SK-N-SH (cell line): ENCODE results near the gene SSNA1. TPM values are rescaled to one million over a fixed set of nuclear protein-coding genes. Genes with fewer than 3 reads are reported as not detected.

Experiments used
- CTCF ChIA-PET: fragments of 300-600, 350-600 bp; formaldehyde crosslinking; extraction: SDS; loops from one replicate; lab custom pipeline; 2021; lab: Yijun Ruan, JAX
- POLR2A ChIA-PET: fragments of 350-600 bp; sonication (Branson Sonifier 250); formaldehyde crosslinking; extraction: SDS; loops from one replicate; lab custom pipeline; 2020; ENCODE audit warnings: antibody characterized with exemption, inconsistent platforms; lab: Yijun Ruan, JAX
- DNase-seq: peaks from one replicate; pipeline ENCODE4 v3.0.0; 2012
- H2AFZ ChIP-seq: fragments of 200-600 bp; sonication (generic); 2 replicates; pipeline ENCODE4 v1.8.1; 2016; ENCODE audit warnings: antibody characterized with exemption, mild to moderate bottlenecking, low read depth
- H3F3A ChIP-seq: fragments of 200-600 bp; sonication (generic); replicated peaks from 2 replicates; pipeline ENCODE3; 2016; ENCODE audit warnings: antibody characterized with exemption, mild to moderate bottlenecking; ENCODE audit not compliant: insufficient read depth
- H3K27ac ChIP-seq, 2 experiments: fragments of 200-500 bp in 1 of 2; fragments of 200-600 bp in 1 of 2; sonication (Bioruptor generic) in 1 of 2; sonication (generic), shearing (Covaris generic) in 1 of 2; 2 replicates each; pipeline versions ENCODE4 v1.5.1 to v1.6.1; 2014 to 2016; ENCODE audit warnings: low read depth in 2 of 2, inconsistent platforms in 1 of 2, low read length in 1 of 2, mild to moderate bottlenecking in 1 of 2, mixed read lengths in 1 of 2
- H3K27me3 ChIP-seq: fragments of 200-600 bp; sonication (generic), shearing (Covaris generic); 2 replicates; pipeline ENCODE4 v1.6.1; 2016; ENCODE audit warnings: mixed run types; ENCODE audit not compliant: insufficient read depth
- H3K36me3 ChIP-seq, 2 experiments: fragments of 200-500 bp in 1 of 2; fragments of 200-600 bp in 1 of 2; sonication (Bioruptor generic) in 1 of 2; sonication (generic) in 1 of 2; replicated peaks in 1 of 2; 2 replicates each; pipeline versions ENCODE3 to v1.5.1; 2014 to 2016; ENCODE audit warnings: low read length in 1 of 2, mild to moderate bottlenecking in 1 of 2; ENCODE audit not compliant: insufficient read depth in 2 of 2, control insufficient read depth in 1 of 2
- H3K4me1 ChIP-seq, 2 experiments: fragments of 200-500 bp in 1 of 2; fragments of 200-600 bp in 1 of 2; sonication (Bioruptor generic) in 1 of 2; sonication (generic), shearing (Covaris generic) in 1 of 2; 2 replicates each; pipeline versions ENCODE4 v1.5.1 to v1.6.1; 2014 to 2016; ENCODE audit warnings: low read depth in 1 of 2, low read length in 1 of 2, mixed run types in 1 of 2; ENCODE audit not compliant: insufficient read depth in 2 of 2, control insufficient read depth in 1 of 2
- H3K4me2 ChIP-seq: fragments of 200-600 bp; sonication (generic), shearing (Covaris generic); 2 replicates; pipeline ENCODE4 v1.6.1; 2017; ENCODE audit warnings: mixed run types
- H3K4me3 ChIP-seq, 2 experiments: fragments of 200-500 bp in 1 of 2; fragments of 200-600 bp in 1 of 2; sonication (Bioruptor generic) in 1 of 2; sonication (generic), shearing (Covaris generic) in 1 of 2; 2 replicates each; pipeline versions ENCODE4 v1.5.1 to v1.8.1; 2014 to 2016; ENCODE audit warnings: low read depth in 2 of 2, inconsistent platforms in 1 of 2, low read length in 1 of 2, mild to moderate bottlenecking in 1 of 2, mixed read lengths in 1 of 2, moderate library complexity in 1 of 2
- H3K79me2 ChIP-seq: fragments of 200-600 bp; sonication (generic); 2 replicates; pipeline ENCODE4 v1.8.1; 2017; ENCODE audit warnings: mild to moderate bottlenecking; ENCODE audit not compliant: insufficient read depth
- H3K9ac ChIP-seq: fragments of 200-600 bp; sonication (generic); 2 replicates; pipeline ENCODE4 v1.6.1; 2017; ENCODE audit warnings: mixed run types
- H3K9me2 ChIP-seq: fragments of 200-600 bp; sonication (generic); 2 replicates; pipeline ENCODE4 v1.6.1; 2017; ENCODE audit warnings: mixed run types
- H3K9me3 ChIP-seq: fragments of 200-600 bp; sonication (generic); 2 replicates; pipeline ENCODE4 v1.6.1; 2017; ENCODE audit warnings: mixed run types, mild to moderate bottlenecking, moderate library complexity
- H4K20me1 ChIP-seq: fragments of 200-600 bp; sonication (generic); 2 replicates; pipeline ENCODE4 v1.6.1; 2017; ENCODE audit warnings: mild to moderate bottlenecking, mixed run types; ENCODE audit not compliant: insufficient read depth
- CTCF ChIP-seq: fragments of 200-600 bp; sonication (generic); IDR thresholded peaks from 2 replicates; pipeline ENCODE4 v1.6.1; 2017; ENCODE audit warnings: antibody characterized with exemption, mild to moderate bottlenecking, moderate library complexity
- ELF1 ChIP-seq: IDR thresholded peaks from 2 replicates; pipeline ENCODE4 v1.4.0; 2012
- EP300 ChIP-seq, 2 experiments: IDR thresholded peaks; 2 replicates each; pipeline versions ENCODE4 v1.4.0 to v1.6.1; 2012; ENCODE audit warnings: borderline replicate concordance in 1 of 2, low read depth in 1 of 2, low read length in 1 of 2
- EZH2phosphoT487 ChIP-seq: fragments of 200-600 bp; sonication (generic); IDR thresholded peaks from 2 replicates; pipeline ENCODE4 v1.6.1; 2017; ENCODE audit warnings: low read depth, mixed run types, mild to moderate bottlenecking, antibody characterized with exemption, moderate library complexity, borderline replicate concordance
- IRF3 ChIP-seq: fragments of 150-350 bp; IDR thresholded peaks from 2 replicates; pipeline ENCODE4 v1.6.1; 2016; ENCODE audit warnings: mild to moderate bottlenecking, low read depth, low read length
- MAX ChIP-seq: IDR thresholded peaks from 2 replicates; pipeline ENCODE4 v1.4.0; 2012; ENCODE audit warnings: low read depth
- MEF2A ChIP-seq: IDR thresholded peaks from 2 replicates; pipeline ENCODE4 v1.4.0; 2012; ENCODE audit warnings: low read depth, borderline replicate concordance
- NRF1 ChIP-seq: IDR thresholded peaks from 2 replicates; pipeline ENCODE4 v1.6.1; 2012; ENCODE audit warnings: low read depth, mild to moderate bottlenecking, low read length
- POLR2AphosphoS5 ChIP-seq: IDR thresholded peaks from 2 replicates; pipeline ENCODE4 v1.6.1; 2012; ENCODE audit warnings: low read depth, low read length
- RAD21 ChIP-seq: IDR thresholded peaks from 2 replicates; pipeline ENCODE4 v1.6.1; 2012; ENCODE audit warnings: mild to moderate bottlenecking, low read length
- RXRA ChIP-seq: IDR thresholded peaks from 2 replicates; pipeline ENCODE4 v1.4.0; 2012; ENCODE audit warnings: low read depth, mild to moderate bottlenecking, borderline replicate concordance
- SIN3A ChIP-seq: IDR thresholded peaks from 2 replicates; pipeline ENCODE4 v1.6.1; 2012; ENCODE audit warnings: low read depth, mild to moderate bottlenecking, low read length, moderate library complexity, borderline replicate concordance
- TAF1 ChIP-seq: IDR thresholded peaks from 2 replicates; pipeline ENCODE4 v1.6.1; 2012; ENCODE audit warnings: low read depth, mild to moderate bottlenecking, low read length, moderate library complexity, borderline replicate concordance
- USF1 ChIP-seq: IDR thresholded peaks from 2 replicates; pipeline ENCODE4 v1.4.0; 2012; ENCODE audit warnings: low read depth, borderline replicate concordance
- USF2 ChIP-seq: fragments of 150-350 bp; IDR thresholded peaks from 2 replicates; pipeline ENCODE4 v1.6.1; 2017; ENCODE audit warnings: antibody characterized with exemption, low read length, low read depth, borderline replicate concordance
- WGBS: methylation state at CpG from one replicate; pipeline ENCODE4 v1.1.6; 2017; ENCODE audit warnings: low lambda C conversion rate; 5-methylcytosine and 5-hydroxymethylcytosine counted together
- polyA plus RNA-seq, 3 experiments: library from polyadenylated mRNA; depleted of rRNA; stranded (reverse); fragments of >200 nt; gene quantifications; 2 replicates each; pipeline ENCODE4 v1.2.3, GENCODE V29; 2012

The SSNA1 gene
- polyA plus RNA-seq, 1 of the 3 experiments (the other 2 are of a cell fraction), result 124 TPM

- no peaks in the 10 kb centered on the region for H3K9me3 ChIP-seq
- no peak overlapping the region for H2AFZ ChIP-seq
- no peak overlapping the region for H3K9ac ChIP-seq
- peaks cover 14% of the 10 kb centered on the region for H3F3A ChIP-seq
- peaks cover 22 to 55% of the 10 kb centered on the region in 2 experiments for H3K4me1 ChIP-seq
- no peak overlapping the region for H3K27ac ChIP-seq
- H3K4me2 ChIP-seq, result no peak overlapping the region
- WGBS, result 86% methylated on average over 8 of the region's 8 CpGs
- TF ChIP-seq USF1 (no peak), CTCF (no peak), TAF1 (no peak), POLR2AphosphoS5 (no peak), EZH2phosphoT487 (no peak), IRF3 (no peak), EP300 (IDR thresholded peaks at IDR 0.05; ENCODE audit: borderline replicate concordance in 1 of 2, low read depth in 1 of 2, low read length in 1 of 2) (no peak), RAD21 (no peak), MAX (no peak), NRF1 (no peak), RXRA (no peak), ELF1 (no peak), MEF2A (no peak), USF2 (no peak), SIN3A (no peak)
- H3K36me3 ChIP-seq, result no peaks in the 10 kb centered on the region
- H3K4me3 ChIP-seq, result no peak overlapping the region
- CTCF ChIA-PET, result no interaction called here
- peaks cover 81% of the 10 kb centered on the region for H3K79me2 ChIP-seq
- POLR2A ChIA-PET, result interaction anchor here (1.2 kb wide), 1 partner anchor 64 kb away, joined by 3 read pairs; the partner anchor contains the start of gene GRIN1
- DNase-seq, result no peak
- H4K20me1 ChIP-seq, result peaks cover 15% of the 10 kb centered on the region
- no peaks in the 10 kb centered on the region for H3K27me3 ChIP-seq
- no peaks in the 10 kb centered on the region for H3K9me2 ChIP-seq
Observed at GRCh38 chr9:137202966-137203365, 14.5 kb downstream of the SSNA1 start.
